ENCODE measurements around the gene YJU2. TPM values are rescaled to one million over a fixed set of nuclear protein-coding genes. Genes with fewer than 3 reads are reported as not detected.

The YJU2 gene
- total RNA-seq, 1 donor from 2014 or later, result 21.7 TPM

GRCh38 chr19:4266253-4267000 is 19.5 kb downstream of the YJU2 start:
- no peaks in the 10 kb centered on the region for H3K9me3 Mint-ChIP-seq (ENCODE audit: unreplicated experiment)
- TF ChIP-seq CTCF (IDR thresholded peaks at IDR 0.05), result no peak
- H3K27me3 Mint-ChIP-seq (ENCODE audit: unreplicated experiment), result no peaks in the 10 kb centered on the region
- peaks cover 14% of the 10 kb centered on the region for H3K36me3 Mint-ChIP-seq (ENCODE audit: unreplicated experiment)
- H3K4me1 Mint-ChIP-seq (ENCODE audit: unreplicated experiment), result no peaks in the 10 kb centered on the region
- no peak overlapping the region for H3K27ac Mint-ChIP-seq (ENCODE audit: unreplicated experiment)
- DNase-seq (ENCODE audit: extremely low spot score, unreplicated experiment), result no peak
- no peak overlapping the region for H3K4me3 Mint-ChIP-seq (ENCODE audit: unreplicated experiment)

GRCh38 chr19:4267101-4267900 is 20.4 kb downstream of the YJU2 start:
- no peak for DNase-seq (ENCODE audit: extremely low spot score, unreplicated experiment)
- Mint-ChIP-seq H3K4me1 (ENCODE audit: unreplicated experiment) (no peaks in the 10 kb centered on the region), H3K4me3 (ENCODE audit: unreplicated experiment) (no peak overlapping the region), H3K36me3 (ENCODE audit: unreplicated experiment) (peaks cover 14% of the 10 kb centered on the region), H3K9me3 (ENCODE audit: unreplicated experiment) (no peaks in the 10 kb centered on the region), H3K27ac (ENCODE audit: unreplicated experiment) (no peak overlapping the region), H3K27me3 (ENCODE audit: unreplicated experiment) (no peaks in the 10 kb centered on the region)
- TF ChIP-seq CTCF (IDR thresholded peaks at IDR 0.05), result peak; percentile 77

GRCh38 chr19:4267901-4268815 is 21.3 kb downstream of the YJU2 start:
- no peak for DNase-seq (ENCODE audit: extremely low spot score, unreplicated experiment)
- no peak overlapping the region for H3K27ac Mint-ChIP-seq (ENCODE audit: unreplicated experiment)
- no peaks in the 10 kb centered on the region for H3K4me1 Mint-ChIP-seq (ENCODE audit: unreplicated experiment)
- H3K4me3 Mint-ChIP-seq (ENCODE audit: unreplicated experiment), result no peak overlapping the region
- no peak for TF ChIP-seq CTCF (IDR thresholded peaks at IDR 0.05)
- H3K9me3 Mint-ChIP-seq (ENCODE audit: unreplicated experiment), result no peaks in the 10 kb centered on the region
- H3K27me3 Mint-ChIP-seq (ENCODE audit: unreplicated experiment), result no peaks in the 10 kb centered on the region
- peaks cover 14% of the 10 kb centered on the region for H3K36me3 Mint-ChIP-seq (ENCODE audit: unreplicated experiment)

GRCh38 chr19:4268816-4269430 is 22.0 kb downstream of the YJU2 start:
- Mint-ChIP-seq H3K4me1 (ENCODE audit: unreplicated experiment) (no peaks in the 10 kb centered on the region), H3K36me3 (ENCODE audit: unreplicated experiment) (peaks cover 14% of the 10 kb centered on the region), H3K4me3 (ENCODE audit: unreplicated experiment) (no peak overlapping the region), H3K27me3 (ENCODE audit: unreplicated experiment) (no peaks in the 10 kb centered on the region), H3K27ac (ENCODE audit: unreplicated experiment) (no peak overlapping the region), H3K9me3 (ENCODE audit: unreplicated experiment) (no peaks in the 10 kb centered on the region)
- DNase-seq (ENCODE audit: extremely low spot score, unreplicated experiment), result no peak
- TF ChIP-seq CTCF (IDR thresholded peaks at IDR 0.05), result no peak
